Panc1 (cell line): ENCODE measurements around the gene DCN. TPM values are rescaled to one million over a fixed set of nuclear protein-coding genes. Genes with fewer than 3 reads are reported as not detected.

Source experiments
- ATAC-seq: fragments of 200-7000 bp; cut with Tn5 transposase; 2 replicates; pipeline ENCODE4 v1.9.1; 2020; ENCODE audit warnings: mild to moderate bottlenecking, moderate library complexity
- BruUV-seq: library from RNA; stranded (reverse); fragments of 400-500 nt; replicated peaks from 2 replicates; lab custom pipeline; 2021; lab: Mats Ljungman, UMichigan
- CTCF ChIA-PET: fragments of 300-600 bp; sonication (Branson Sonifier 250); formaldehyde crosslinking; loops from one replicate; lab custom pipeline; 2022; ENCODE audit warnings: antibody characterized with exemption; lab: Charles Lee
- POLR2A ChIA-PET: fragments of 300-600 bp; sonication (Branson Sonifier 250); formaldehyde crosslinking; loops from one replicate; lab custom pipeline; 2022; ENCODE audit warnings: antibody characterized with exemption; lab: Charles Lee
- DNase-seq: peaks from one replicate; pipeline ENCODE4 v3.0.0-alpha.2; 2010; ENCODE audit warnings: low read depth, low spot score
- H3K27ac ChIP-seq: 2 replicates; pipeline ENCODE4 v1.5.1; 2011; ENCODE audit warnings: mild to moderate bottlenecking, low read length, inconsistent platforms
- H3K27me3 ChIP-seq: fragments of 200-500 bp; sonication (Bioruptor generic); 2 replicates; pipeline ENCODE4 v1.6.0; 2014; ENCODE audit warnings: low read length, inconsistent platforms; ENCODE audit not compliant: control insufficient read depth, insufficient read depth
- H3K36me3 ChIP-seq: fragments of 200-500 bp; sonication (Bioruptor generic); 2 replicates; pipeline ENCODE4 v1.5.1; 2014; ENCODE audit warnings: inconsistent platforms, mild to moderate bottlenecking, low read length, moderate library complexity; ENCODE audit not compliant: control insufficient read depth, insufficient read depth
- H3K4me1 ChIP-seq: 2 replicates; pipeline ENCODE4 v1.5.1; 2011; ENCODE audit warnings: inconsistent platforms, mild to moderate bottlenecking, low read length, moderate library complexity; ENCODE audit not compliant: control insufficient read depth, insufficient read depth
- H3K4me3 ChIP-seq, 2 experiments: 2 replicates each; pipeline ENCODE4 v1.5.1; 2011 to 2012; ENCODE audit warnings: low read depth in 2 of 2, low read length in 2 of 2, mild to moderate bottlenecking in 2 of 2, inconsistent platforms in 1 of 2, moderate library complexity in 1 of 2
- H3K9me3 ChIP-seq: fragments of 200-500 bp; sonication (Bioruptor generic); 2 replicates; pipeline ENCODE4 v1.5.1; 2014; ENCODE audit warnings: low read depth, mild to moderate bottlenecking, inconsistent platforms, low read length, moderate library complexity; ENCODE audit not compliant: control insufficient read depth, insufficient read depth
- POLR2AphosphoS5 ChIP-seq: IDR thresholded peaks from 2 replicates; pipeline ENCODE4 v1.6.1; 2012; ENCODE audit warnings: mild to moderate bottlenecking, low read depth, low read length, moderate library complexity
- SIN3A ChIP-seq: IDR thresholded peaks from 2 replicates; pipeline ENCODE4 v1.6.1; 2012; ENCODE audit warnings: low read depth, mild to moderate bottlenecking, low read length, moderate library complexity, borderline replicate concordance; ENCODE audit not compliant: insufficient read depth
- TCF7L2 ChIP-seq: IDR thresholded peaks from 2 replicates; pipeline ENCODE4 v1.6.1; 2011; ENCODE audit warnings: mild to moderate bottlenecking, low read depth, low read length, inconsistent platforms
- in situ Hi-C: cut with HindIII; loops from 2 replicates; pipeline ENCODE4 v1.10.0; 2016; ENCODE audit warnings: low sequenced_read_pairs, low pct_unique_long_range_greater_than_20kb
- intact Hi-C: fragments of 100-400 bp; cut with micrococcal nuclease; formaldehyde crosslinking; loops from one replicate; pipeline ENCODE4 v1.10.0; 2022; ENCODE audit not compliant: unreplicated experiment
- total RNA-seq: library from RNA; stranded (reverse); gene quantifications from one replicate; pipeline ENCODE4 v1.2.1, GENCODE V29; 2021; ENCODE audit not compliant: unreplicated experiment
- TF ChIP-seq, protein P1 (sequence below), 2 experiments: IDR thresholded peaks; 2 replicates each; pipeline ENCODE4 v1.6.1; 2011 to 2012; ENCODE audit warnings: low read depth in 2 of 2, control low read depth in 1 of 2, low read length in 1 of 2, mild to moderate bottlenecking in 1 of 2, moderate library complexity in 1 of 2; ENCODE audit not compliant: insufficient read depth in 1 of 2
- TF ChIP-seq, protein P2 (sequence below): fragments of 450-650 bp; IDR thresholded peaks from 2 replicates; pipeline ENCODE4 v1.5.1; 2017; ENCODE audit warnings: mild to moderate bottlenecking

Gene DCN
- total RNA-seq, 1 experiment from 2014 or later, result 1.9 TPM

DNA sequence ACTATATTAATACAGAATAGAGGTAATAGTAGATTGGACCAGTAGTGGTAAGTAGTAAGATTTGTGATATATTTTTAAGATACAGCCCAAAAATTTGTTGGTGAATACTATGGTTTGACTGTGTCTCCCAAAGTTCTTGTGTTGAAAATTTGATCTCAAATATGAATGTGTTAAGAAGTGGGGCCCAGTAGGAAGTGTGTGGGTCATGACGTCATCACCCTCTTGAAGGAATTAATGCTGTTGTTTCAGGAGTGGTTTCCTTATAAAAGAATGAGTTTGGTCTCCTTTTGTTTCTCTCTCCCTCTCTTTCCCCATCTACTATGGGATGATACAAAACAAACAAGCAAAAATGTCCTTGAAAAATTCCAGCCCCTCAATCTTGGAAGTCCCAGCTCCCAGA lies 87.7 kb downstream of the DCN start:
- no peaks in the 10 kb centered on the region for H3K27me3 ChIP-seq
- in situ Hi-C loops, result no loop called here
- TF ChIP-seq, protein P1, sequence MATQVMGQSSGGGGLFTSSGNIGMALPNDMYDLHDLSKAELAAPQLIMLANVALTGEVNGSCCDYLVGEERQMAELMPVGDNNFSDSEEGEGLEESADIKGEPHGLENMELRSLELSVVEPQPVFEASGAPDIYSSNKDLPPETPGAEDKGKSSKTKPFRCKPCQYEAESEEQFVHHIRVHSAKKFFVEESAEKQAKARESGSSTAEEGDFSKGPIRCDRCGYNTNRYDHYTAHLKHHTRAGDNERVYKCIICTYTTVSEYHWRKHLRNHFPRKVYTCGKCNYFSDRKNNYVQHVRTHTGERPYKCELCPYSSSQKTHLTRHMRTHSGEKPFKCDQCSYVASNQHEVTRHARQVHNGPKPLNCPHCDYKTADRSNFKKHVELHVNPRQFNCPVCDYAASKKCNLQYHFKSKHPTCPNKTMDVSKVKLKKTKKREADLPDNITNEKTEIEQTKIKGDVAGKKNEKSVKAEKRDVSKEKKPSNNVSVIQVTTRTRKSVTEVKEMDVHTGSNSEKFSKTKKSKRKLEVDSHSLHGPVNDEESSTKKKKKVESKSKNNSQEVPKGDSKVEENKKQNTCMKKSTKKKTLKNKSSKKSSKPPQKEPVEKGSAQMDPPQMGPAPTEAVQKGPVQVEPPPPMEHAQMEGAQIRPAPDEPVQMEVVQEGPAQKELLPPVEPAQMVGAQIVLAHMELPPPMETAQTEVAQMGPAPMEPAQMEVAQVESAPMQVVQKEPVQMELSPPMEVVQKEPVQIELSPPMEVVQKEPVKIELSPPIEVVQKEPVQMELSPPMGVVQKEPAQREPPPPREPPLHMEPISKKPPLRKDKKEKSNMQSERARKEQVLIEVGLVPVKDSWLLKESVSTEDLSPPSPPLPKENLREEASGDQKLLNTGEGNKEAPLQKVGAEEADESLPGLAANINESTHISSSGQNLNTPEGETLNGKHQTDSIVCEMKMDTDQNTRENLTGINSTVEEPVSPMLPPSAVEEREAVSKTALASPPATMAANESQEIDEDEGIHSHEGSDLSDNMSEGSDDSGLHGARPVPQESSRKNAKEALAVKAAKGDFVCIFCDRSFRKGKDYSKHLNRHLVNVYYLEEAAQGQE (IDR thresholded peaks at IDR 0.05; ENCODE audit: insufficient read depth in 1 of 2, low read depth in 2 of 2, low read length in 1 of 2), result no peak
- TF ChIP-seq, protein P2, sequence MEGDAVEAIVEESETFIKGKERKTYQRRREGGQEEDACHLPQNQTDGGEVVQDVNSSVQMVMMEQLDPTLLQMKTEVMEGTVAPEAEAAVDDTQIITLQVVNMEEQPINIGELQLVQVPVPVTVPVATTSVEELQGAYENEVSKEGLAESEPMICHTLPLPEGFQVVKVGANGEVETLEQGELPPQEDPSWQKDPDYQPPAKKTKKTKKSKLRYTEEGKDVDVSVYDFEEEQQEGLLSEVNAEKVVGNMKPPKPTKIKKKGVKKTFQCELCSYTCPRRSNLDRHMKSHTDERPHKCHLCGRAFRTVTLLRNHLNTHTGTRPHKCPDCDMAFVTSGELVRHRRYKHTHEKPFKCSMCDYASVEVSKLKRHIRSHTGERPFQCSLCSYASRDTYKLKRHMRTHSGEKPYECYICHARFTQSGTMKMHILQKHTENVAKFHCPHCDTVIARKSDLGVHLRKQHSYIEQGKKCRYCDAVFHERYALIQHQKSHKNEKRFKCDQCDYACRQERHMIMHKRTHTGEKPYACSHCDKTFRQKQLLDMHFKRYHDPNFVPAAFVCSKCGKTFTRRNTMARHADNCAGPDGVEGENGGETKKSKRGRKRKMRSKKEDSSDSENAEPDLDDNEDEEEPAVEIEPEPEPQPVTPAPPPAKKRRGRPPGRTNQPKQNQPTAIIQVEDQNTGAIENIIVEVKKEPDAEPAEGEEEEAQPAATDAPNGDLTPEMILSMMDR, result no peak
- TF ChIP-seq SIN3A (no peak), TCF7L2 (no peak), POLR2AphosphoS5 (no peak)
- POLR2A ChIA-PET, result no interaction called here
- no peak overlapping the region for H3K27ac ChIP-seq
- no peak for DNase-seq
- no peaks in the 10 kb centered on the region for H3K9me3 ChIP-seq
- no peaks in the 10 kb centered on the region for H3K4me1 ChIP-seq
- no peak overlapping the region for H3K4me3 ChIP-seq
- ATAC-seq, result no peak
- CTCF ChIA-PET, result no interaction called here
- no TSS peak for BruUV-seq
- no peaks in the 10 kb centered on the region for H3K36me3 ChIP-seq
- intact Hi-C loops, result no loop called here

DNA sequence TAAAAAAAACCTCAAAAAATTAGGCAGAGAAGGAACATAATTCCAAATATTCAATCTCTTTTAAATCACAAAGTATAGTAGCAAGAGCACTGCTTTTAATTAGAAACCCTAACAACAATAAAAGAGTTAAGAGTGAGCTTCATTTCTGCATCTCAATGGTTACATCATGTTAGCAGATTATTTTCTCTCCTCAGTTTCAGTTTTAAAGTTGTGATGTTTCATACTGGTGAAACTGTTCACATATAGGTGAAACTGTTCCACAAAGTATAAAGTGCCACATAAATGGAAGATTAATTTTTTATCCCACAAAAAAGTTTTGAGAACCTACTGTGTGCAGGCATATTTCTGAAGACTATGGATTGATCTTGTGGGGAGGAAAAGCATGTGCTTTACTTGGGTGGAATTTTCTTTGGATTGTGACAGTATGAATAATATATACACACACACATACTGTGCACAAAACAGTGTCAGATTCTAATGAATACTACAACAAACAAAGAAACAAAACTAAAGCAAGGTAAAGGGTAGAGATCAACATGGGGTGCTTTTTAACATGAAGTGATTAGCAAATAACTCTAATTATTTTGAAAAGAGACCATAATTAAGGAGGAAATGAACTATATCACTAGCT lies 88.5 kb downstream of the DCN start:
- Histone ChIP-seq H3K4me3 (no peak overlapping the region), H3K36me3 (no peaks in the 10 kb centered on the region), H3K4me1 (no peaks in the 10 kb centered on the region), H3K27ac (no peak overlapping the region), H3K27me3 (no peaks in the 10 kb centered on the region), H3K9me3 (no peaks in the 10 kb centered on the region)
- DNase-seq (no peak), ATAC-seq (no peak)
- CTCF ChIA-PET, result no interaction called here
- BruUV-seq, result no TSS peak
- in situ Hi-C loops (no loop called here), intact Hi-C loops (no loop called here)
- TF ChIP-seq, protein P1 (IDR thresholded peaks at IDR 0.05; ENCODE audit: insufficient read depth in 1 of 2, low read depth in 2 of 2, low read length in 1 of 2), result no peak
- TF ChIP-seq POLR2AphosphoS5 (no peak), SIN3A (no peak), TCF7L2 (no peak)
- TF ChIP-seq, protein P2, result no peak
- POLR2A ChIA-PET, result no interaction called here
